ENCODE results near the gene SERPINF2. TPM values are rescaled to one million over a fixed set of nuclear protein-coding genes. Genes with fewer than 3 reads are reported as not detected.
A peak's percentile ranks its signal among the peaks of the same experiment; 100 is the strongest.
"Not testable (repeated sequence)": the region's sequence is repeated elsewhere in the genome, so short reads cannot be mapped to it uniquely, and the experiment has no call there.

The SERPINF2 gene
- polyA plus RNA-seq, 6 donors from 2014 or later: 0.25 to 0.59 (median 0.40) TPM; not detected in 3

- Mint-ChIP-seq H3K27ac (peak overlapping the region; percentile 56 to 92 (median 84)), H3K4me1 (peaks cover 29 to 39% (median 32%) of the 10 kb centered on the region in 3 donors), H3K9me3 (no peaks in the 10 kb centered on the region), H3K36me3 (peaks cover 4 to 18% of the 10 kb centered on the region in 2 donors), H3K4me3 (peak overlapping the region in 6 of 8 donors; percentile 3 to 79 (median 51)), H3K27me3 (no peaks in the 10 kb centered on the region)
- DNase-seq (no peak), ATAC-seq (ENCODE audit: low read depth in 2 of 2) (peak; percentile 70 to 79)
Measured at GRCh38 chr17:1732833-1733321, 9.8 kb upstream of the SERPINF2 start.

DNA sequence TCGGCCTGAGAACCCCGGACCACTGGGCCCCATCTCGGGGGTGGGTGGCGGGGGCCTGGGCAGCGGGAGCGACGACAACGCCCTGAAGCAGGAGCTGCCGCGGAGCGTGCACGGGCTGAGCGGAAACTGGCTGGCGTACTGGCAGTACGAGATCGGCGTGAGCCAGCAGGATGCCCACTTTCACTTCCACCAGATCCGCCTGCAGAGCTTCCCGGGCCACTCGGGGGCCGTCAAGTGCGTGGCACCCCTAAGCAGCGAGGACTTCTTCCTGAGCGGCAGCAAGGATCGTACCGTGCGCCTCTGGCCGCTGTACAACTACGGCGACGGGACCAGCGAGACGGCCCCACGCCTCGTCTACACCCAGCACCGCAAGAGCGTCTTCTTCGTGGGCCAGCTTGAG, 8.9 kb upstream of the SERPINF2 start:
- H3K27ac Mint-ChIP-seq: peak overlapping the region in 1 of 6 donors; percentile 15

DNA sequence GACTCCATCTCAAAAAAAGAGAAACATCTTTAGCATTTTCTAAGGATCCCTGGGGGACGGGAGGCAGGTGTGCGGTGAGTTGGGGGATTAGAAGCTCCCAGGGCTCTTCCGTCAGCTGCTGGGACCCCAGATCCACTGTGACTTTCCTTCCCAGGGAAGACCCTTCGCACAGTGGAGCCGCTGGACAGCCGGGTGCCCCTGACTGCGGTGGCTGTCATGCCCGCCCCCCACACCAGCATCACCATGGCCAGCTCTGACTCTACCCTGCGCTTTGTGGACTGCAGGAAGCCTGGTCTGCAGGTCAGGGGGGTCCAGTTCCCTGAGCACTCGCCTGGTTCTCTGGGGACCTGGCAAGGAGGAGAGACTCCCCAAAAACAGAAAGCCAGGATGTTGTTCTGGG, 7.3 kb upstream of the SERPINF2 start:
- ATAC-seq (ENCODE audit: low read depth in 2 of 2): no peak
- DNase-seq: no peak
- Mint-ChIP-seq H3K9me3 (no peaks in the 10 kb centered on the region), H3K4me3 (peak overlapping the region in 1 of 8 donors; percentile 9), H3K27ac (no peak overlapping the region), H3K27me3 (no peaks in the 10 kb centered on the region), H3K36me3 (peaks cover 4 to 8% of the 10 kb centered on the region in 2 donors), H3K4me1 (peaks cover 13 to 23% (median 23%) of the 10 kb centered on the region in 3 donors)

More for the DNA sequence above, 8.9 kb upstream of the SERPINF2 start:
- DNase-seq: no peak
- no peaks in the 10 kb centered on the region for H3K27me3 Mint-ChIP-seq
- no peaks in the 10 kb centered on the region for H3K9me3 Mint-ChIP-seq
- ATAC-seq (ENCODE audit: low read depth in 2 of 2): peak in 1 of 2 donors; percentile 49
- H3K4me3 Mint-ChIP-seq: no peak overlapping the region
- peaks cover 4 to 18% of the 10 kb centered on the region in 2 donors for H3K36me3 Mint-ChIP-seq
- H3K4me1 Mint-ChIP-seq: peaks cover 22 to 33% (median 32%) of the 10 kb centered on the region in 3 donors

- Mint-ChIP-seq H3K4me3 (peak overlapping the region in 1 of 8 donors; percentile 63), H3K36me3 (peaks cover 4 to 8% of the 10 kb centered on the region in 2 donors), H3K9me3 (no peaks in the 10 kb centered on the region), H3K4me1 (peaks cover 13 to 23% (median 23%) of the 10 kb centered on the region in 3 donors), H3K27me3 (no peaks in the 10 kb centered on the region), H3K27ac (no peak overlapping the region)
- ATAC-seq (ENCODE audit: low read depth in 2 of 2) (no peak), DNase-seq (no peak)
Measured at GRCh38 chr17:1735834-1736347, 6.8 kb upstream of the SERPINF2 start.

DNA sequence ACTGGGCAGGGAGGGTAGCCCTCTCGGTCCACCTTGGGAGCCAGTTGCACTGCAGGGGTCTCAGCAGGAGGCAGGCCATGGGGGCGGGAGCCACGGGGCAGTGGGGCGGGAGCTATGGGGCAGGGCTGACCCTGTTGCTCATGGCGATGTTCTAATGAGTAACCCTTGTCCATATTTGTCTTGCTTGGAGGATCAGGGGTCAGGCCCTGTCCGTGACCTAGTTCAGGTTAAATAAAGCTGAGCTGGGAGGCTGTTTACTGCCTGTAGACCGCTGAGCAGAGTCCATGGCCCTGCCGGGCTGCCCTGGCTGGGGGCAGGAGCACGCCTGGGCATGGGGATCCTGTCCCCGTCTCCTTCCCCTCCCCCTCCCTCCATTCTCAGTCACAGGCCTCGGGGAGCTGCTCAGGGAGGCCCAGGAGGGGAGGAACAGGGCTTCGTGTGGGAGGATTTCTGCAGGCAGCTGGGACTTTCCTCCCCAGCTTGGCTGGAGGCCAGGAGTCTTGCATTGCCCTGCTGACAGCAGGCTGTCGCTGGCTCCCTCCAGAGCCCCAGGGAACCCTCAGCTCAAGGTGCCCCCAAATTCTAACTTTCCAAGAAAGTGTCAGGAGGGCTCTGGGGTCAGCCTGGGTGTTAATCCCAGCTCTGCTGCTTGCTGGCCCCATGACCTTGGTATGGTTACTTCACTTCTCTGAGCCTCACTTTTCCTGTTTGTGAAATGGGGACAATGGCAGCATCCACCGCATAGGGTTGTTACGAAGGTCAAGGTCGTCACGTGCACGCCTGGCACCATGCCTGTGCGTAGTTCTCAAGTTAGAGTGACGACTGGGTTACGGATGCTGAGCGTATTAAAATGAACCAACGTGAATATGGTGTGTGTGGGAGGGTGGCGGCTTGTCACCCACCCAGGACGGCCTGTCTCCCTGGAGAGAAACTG, 6.1 kb upstream of the SERPINF2 start:
- peak overlapping the region in 1 of 8 donors; percentile 9 for H3K4me3 Mint-ChIP-seq
- H3K9me3 Mint-ChIP-seq: no peaks in the 10 kb centered on the region
- no peaks in the 10 kb centered on the region for H3K27me3 Mint-ChIP-seq
- ATAC-seq (ENCODE audit: low read depth in 2 of 2) (no peak), DNase-seq (no peak)
- peaks cover 13 to 23% (median 23%) of the 10 kb centered on the region in 3 donors for H3K4me1 Mint-ChIP-seq
- peak overlapping the region in 1 of 6 donors; percentile 67 for H3K27ac Mint-ChIP-seq
- peaks cover 4 to 8% of the 10 kb centered on the region in 2 donors for H3K36me3 Mint-ChIP-seq

GRCh38 chr17:1737531-1738291, 5.0 kb upstream of the SERPINF2 start:
- Mint-ChIP-seq H3K27ac (peak overlapping the region in 1 of 6 donors; percentile 38), H3K9me3 (no peaks in the 10 kb centered on the region), H3K4me1 (peaks cover 11 to 17% (median 15%) of the 10 kb centered on the region in 3 donors), H3K27me3 (no peaks in the 10 kb centered on the region), H3K36me3 (peaks cover 4 to 8% of the 10 kb centered on the region in 2 donors), H3K4me3 (peak overlapping the region in 2 of 8 donors; percentile 16 to 45)
- DNase-seq (no peak), ATAC-seq (ENCODE audit: low read depth in 2 of 2) (no peak)

DNA sequence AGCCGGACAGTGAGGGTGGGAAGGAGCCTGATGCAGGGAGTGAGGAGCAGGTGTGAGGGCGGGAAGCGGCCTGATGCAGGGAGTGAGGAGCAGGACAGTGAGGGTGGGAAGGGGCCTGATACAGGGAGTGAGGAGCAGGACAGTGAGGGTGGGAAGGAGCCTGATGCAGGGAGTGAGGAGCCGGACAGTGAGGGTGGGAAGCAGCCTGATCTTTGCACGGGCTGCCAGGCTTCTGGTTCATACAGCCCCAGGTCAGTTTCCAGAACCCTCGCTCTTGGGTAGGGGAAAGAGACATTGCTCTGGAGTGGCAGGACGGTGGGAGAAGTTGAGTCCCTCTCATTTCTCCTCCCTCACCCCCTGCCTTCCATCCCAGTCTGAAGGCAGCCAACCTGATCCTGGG, 772 bp upstream of the SERPINF2 start:
- not testable (repeated sequence) for ATAC-seq (ENCODE audit: low read depth in 2 of 2); H3K9me3 Mint-ChIP-seq; H3K4me1 Mint-ChIP-seq; DNase-seq; H3K4me3 Mint-ChIP-seq; H3K27me3 Mint-ChIP-seq; H3K27ac Mint-ChIP-seq; H3K36me3 Mint-ChIP-seq

- no peak for DNase-seq
- H3K9me3 Mint-ChIP-seq: no peaks in the 10 kb centered on the region
- no peak overlapping the region for H3K4me3 Mint-ChIP-seq
- no peak for ATAC-seq (ENCODE audit: low read depth in 2 of 2)
- H3K36me3 Mint-ChIP-seq: no peaks in the 10 kb centered on the region
- H3K27ac Mint-ChIP-seq: no peak overlapping the region
- H3K27me3 Mint-ChIP-seq: no peaks in the 10 kb centered on the region
- H3K4me1 Mint-ChIP-seq: no peaks in the 10 kb centered on the region
Measured at GRCh38 chr17:1743088-1743439, 393 bp downstream of the SERPINF2 start.

DNA sequence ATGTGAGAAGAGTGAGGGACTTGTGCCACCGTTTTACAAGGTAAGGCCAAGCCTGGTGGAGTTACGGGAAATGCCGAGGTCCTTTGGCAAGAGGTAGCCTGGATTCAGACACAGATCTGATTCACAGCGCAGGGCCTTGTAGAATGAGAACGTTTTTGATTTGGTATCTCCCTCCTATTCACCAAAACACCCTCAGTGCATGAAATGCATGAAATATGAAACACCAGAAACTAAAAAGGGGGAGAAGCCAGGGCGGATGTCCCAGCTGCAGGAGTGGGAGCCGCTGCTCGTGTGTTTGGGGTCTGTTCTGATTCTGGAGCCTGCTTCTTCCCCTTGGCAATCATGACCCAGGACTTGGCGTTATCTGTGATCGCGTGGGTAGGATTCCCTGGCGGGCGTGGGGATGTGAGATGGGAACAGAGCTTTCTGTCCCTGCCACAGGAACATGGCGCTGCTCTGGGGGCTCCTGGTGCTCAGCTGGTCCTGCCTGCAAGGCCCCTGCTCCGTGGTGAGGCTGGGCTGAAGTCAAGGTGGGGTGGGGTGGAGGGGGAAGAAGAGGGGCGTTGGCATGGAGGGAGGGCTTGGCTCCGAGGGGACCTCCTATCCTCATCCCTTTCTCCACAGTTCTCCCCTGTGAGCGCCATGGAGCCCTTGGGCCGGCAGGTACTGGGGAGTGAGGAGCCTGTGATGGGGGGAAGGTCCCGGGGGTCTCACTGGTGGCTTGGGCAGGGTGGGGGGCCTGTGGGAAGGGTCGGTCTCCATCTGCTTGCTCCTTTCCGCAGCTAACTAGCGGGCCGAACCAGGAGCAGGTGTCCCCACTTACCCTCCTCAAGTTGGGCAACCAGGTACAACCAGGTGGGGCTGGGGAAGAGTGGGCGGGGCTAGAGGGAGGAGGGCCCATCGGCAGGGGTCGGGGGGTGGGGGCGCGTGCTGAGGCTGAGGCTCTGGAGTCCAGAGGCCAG, 2.2 kb downstream of the SERPINF2 start:
- DNase-seq (no peak), ATAC-seq (ENCODE audit: low read depth in 2 of 2) (no peak)
- Mint-ChIP-seq H3K36me3 (no peaks in the 10 kb centered on the region), H3K4me1 (no peaks in the 10 kb centered on the region), H3K9me3 (no peaks in the 10 kb centered on the region), H3K4me3 (no peak overlapping the region), H3K27me3 (no peaks in the 10 kb centered on the region), H3K27ac (peak overlapping the region in 1 of 6 donors; percentile 54)

DNA sequence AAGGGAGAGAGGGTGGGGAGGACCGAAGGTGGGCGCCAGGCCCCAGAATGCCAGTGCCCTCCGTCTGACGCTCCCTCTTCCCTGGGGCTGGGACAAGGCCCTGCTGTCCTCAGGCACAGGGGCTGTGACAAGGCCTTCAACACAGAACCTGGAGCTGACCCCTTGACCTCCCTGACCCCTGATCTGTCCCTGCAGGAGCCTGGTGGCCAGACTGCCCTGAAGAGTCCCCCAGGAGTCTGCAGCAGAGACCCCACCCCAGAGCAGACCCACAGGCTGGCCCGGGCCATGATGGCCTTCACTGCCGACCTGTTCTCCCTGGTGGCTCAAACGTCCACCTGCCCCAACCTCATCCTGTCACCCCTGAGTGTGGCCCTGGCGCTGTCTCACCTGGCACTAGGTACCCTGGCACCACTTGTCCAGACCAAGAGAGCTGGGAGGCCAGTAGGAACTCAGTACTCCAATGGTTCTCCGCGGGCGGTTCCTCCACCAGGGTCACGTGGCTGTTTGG, 2.9 kb downstream of the SERPINF2 start:
- no peak for ATAC-seq (ENCODE audit: low read depth in 2 of 2)
- Mint-ChIP-seq H3K36me3 (no peaks in the 10 kb centered on the region), H3K4me1 (no peaks in the 10 kb centered on the region), H3K27me3 (no peaks in the 10 kb centered on the region), H3K9me3 (no peaks in the 10 kb centered on the region), H3K27ac (no peak overlapping the region), H3K4me3 (peak overlapping the region in 1 of 8 donors; percentile 19)
- no peak for DNase-seq

DNA sequence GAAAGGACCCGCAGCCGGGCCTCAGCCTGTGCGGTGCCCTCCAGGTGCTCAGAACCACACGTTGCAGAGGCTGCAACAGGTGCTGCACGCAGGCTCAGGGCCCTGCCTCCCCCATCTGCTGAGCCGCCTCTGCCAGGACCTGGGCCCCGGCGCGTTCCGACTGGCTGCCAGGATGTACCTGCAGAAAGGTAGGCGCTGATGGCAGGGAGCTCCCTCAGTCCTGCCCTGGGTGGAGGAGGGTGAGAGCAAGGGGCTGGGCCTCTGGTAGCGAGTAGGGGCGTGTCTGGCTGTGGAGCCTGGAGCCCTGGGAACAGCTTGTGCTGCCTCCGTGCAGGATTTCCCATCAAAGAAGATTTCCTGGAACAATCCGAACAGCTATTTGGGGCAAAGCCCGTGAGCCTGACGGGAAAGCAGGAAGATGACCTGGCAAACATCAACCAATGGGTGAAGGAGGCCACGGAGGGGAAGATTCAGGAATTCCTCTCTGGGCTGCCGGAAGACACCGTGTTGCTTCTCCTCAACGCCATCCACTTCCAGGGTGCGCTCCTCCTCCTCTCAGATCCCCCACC, 4.4 kb downstream of the SERPINF2 start:
- no peak overlapping the region for H3K27ac Mint-ChIP-seq
- no peaks in the 10 kb centered on the region for H3K27me3 Mint-ChIP-seq
- no peak for DNase-seq
- peaks cover 0 to 3% (median under 1%) of the 10 kb centered on the region in 3 donors for H3K4me1 Mint-ChIP-seq
- H3K9me3 Mint-ChIP-seq: no peaks in the 10 kb centered on the region
- no peak for ATAC-seq (ENCODE audit: low read depth in 2 of 2)
- no peaks in the 10 kb centered on the region for H3K36me3 Mint-ChIP-seq
- no peak overlapping the region for H3K4me3 Mint-ChIP-seq

DNA sequence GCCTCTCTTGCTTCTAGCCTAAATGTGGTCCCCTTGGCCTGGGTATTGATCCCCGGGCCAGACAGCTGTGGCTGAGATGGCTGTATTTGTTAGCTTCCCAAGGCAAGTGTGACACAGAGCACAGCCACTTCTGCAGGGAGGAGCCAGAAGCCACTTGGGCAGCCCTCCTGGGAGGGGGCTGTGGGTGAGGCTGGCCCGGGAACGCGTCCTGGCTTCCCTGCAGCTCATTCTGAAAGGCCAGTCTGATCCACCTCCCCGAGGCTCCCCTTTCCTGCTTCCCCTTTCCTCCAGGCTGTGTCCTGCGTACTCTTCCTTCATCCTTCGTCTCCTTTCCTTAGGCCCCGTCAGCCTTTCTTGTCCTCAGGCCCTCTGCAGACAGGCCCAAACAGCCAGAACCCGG, 8.0 kb downstream of the SERPINF2 start:
- H3K36me3 Mint-ChIP-seq: no peaks in the 10 kb centered on the region
- H3K4me3 Mint-ChIP-seq: no peak overlapping the region
- DNase-seq (no peak), ATAC-seq (ENCODE audit: low read depth in 2 of 2) (no peak)
- peaks cover 0 to 14% (median 10%) of the 10 kb centered on the region in 3 donors for H3K4me1 Mint-ChIP-seq
- H3K9me3 Mint-ChIP-seq: no peaks in the 10 kb centered on the region
- peak overlapping the region in 1 of 6 donors; percentile 49 for H3K27ac Mint-ChIP-seq
- H3K27me3 Mint-ChIP-seq: no peaks in the 10 kb centered on the region
